ENCODE results near the gene INSR.

DNA sequence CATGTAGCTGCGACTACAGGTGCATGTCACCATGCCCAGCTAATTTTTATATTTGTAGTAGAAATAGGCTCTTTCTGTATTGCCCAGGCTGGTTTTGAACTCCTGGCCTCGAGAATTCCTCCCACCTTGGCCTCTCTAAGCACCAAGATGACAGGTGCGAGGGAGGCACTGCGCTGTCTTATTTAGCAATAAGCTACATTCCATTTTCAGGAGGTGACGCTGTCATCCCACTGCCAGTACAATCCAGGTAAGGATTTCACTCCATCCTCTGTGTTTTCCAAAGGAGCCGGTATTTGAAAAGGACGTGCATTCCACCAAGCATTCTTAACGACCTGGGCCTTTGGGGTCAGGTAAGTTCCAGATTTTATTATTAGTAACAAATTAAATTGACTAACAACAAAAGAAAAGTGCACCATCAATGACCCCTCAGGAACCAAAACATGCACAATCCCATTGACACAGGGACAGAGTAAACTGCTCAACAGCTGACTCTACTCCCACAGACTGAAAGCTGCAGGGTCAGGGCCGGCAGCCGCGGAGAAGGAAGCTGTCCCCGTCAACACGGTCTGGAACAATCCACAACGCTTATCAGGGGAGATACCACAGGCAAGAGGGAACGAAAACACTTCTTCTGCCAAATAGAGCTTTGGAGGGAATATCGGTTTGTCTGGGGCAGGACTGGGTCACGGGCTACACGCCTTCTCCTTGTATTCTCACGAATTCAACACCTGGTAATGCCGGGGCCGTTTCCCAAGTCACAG is 82.8 kb downstream of the INSR start:
- TF ChIP-seq, protein P1, sequence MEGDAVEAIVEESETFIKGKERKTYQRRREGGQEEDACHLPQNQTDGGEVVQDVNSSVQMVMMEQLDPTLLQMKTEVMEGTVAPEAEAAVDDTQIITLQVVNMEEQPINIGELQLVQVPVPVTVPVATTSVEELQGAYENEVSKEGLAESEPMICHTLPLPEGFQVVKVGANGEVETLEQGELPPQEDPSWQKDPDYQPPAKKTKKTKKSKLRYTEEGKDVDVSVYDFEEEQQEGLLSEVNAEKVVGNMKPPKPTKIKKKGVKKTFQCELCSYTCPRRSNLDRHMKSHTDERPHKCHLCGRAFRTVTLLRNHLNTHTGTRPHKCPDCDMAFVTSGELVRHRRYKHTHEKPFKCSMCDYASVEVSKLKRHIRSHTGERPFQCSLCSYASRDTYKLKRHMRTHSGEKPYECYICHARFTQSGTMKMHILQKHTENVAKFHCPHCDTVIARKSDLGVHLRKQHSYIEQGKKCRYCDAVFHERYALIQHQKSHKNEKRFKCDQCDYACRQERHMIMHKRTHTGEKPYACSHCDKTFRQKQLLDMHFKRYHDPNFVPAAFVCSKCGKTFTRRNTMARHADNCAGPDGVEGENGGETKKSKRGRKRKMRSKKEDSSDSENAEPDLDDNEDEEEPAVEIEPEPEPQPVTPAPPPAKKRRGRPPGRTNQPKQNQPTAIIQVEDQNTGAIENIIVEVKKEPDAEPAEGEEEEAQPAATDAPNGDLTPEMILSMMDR (IDR thresholded peaks at IDR 0.05), result no peak
- TF ChIP-seq POLR2A (IDR thresholded peaks at IDR 0.05), result no peak
